Ovary (tissue), 9 donors: Measurements from ENCODE around the gene RC3H1. TPM values are rescaled to one million over a fixed set of nuclear protein-coding genes. Genes with fewer than 3 reads are reported as not detected.

Source experiments
- DNase-seq, 5 donors: peaks; one replicate each; pipeline ENCODE4 v3.0.0-alpha.2; 2019 to 2020
- H3K27ac ChIP-seq, 2 donors: fragments of 200-600 bp; one replicate each; pipeline versions ENCODE4 v1.5.1 to v1.8.0; 2019 to 2022
- H3K27me3 ChIP-seq: fragments of 200-600 bp; one replicate; pipeline ENCODE4 v1.8.0; 2022
- H3K36me3 ChIP-seq: fragments of 200-600 bp; sonication (generic); one replicate; pipeline ENCODE4 v1.5.1; 2019
- H3K4me1 ChIP-seq: one replicate; pipeline ENCODE4 v1.8.1; 2013; ENCODE audit warnings: mild to moderate bottlenecking, moderate library complexity; ENCODE audit not compliant: insufficient read depth
- H3K4me3 ChIP-seq: fragments of 200-600 bp; sonication (generic); one replicate; pipeline ENCODE4 v1.5.1; 2017
- H3K9me3 ChIP-seq, 2 donors: fragments of 200-600 bp in 1 of 2; sonication (generic) in 1 of 2; one replicate each; pipeline versions ENCODE4 v1.5.1 to v1.8.1; 2013 to 2019; ENCODE audit warnings: mild to moderate bottlenecking in 1 of 2, moderate library complexity in 1 of 2
- CTCF ChIP-seq, 3 donors: fragments of 450-650 bp in 2 of 3; fragments of 200-600 bp in 1 of 3; IDR thresholded peaks; one replicate each; pipeline versions ENCODE4 v1.5.1 to v1.8.0; 2016 to 2022; ENCODE audit warnings: antibody characterized with exemption in 3 of 3, mild to moderate bottlenecking in 1 of 3
- EP300 ChIP-seq: sonication (generic); formaldehyde crosslinking; IDR thresholded peaks from one replicate; pipeline ENCODE4 v1.6.1; 2017; ENCODE audit warnings: antibody characterized with exemption
- POLR2A ChIP-seq: fragments of 450-650 bp; IDR thresholded peaks from one replicate; pipeline ENCODE4 v1.6.1; 2017; ENCODE audit warnings: antibody characterized with exemption, mild to moderate bottlenecking, moderate library complexity
- WGBS, 3 donors: extraction: QIAGEN DNeasy Blood & Tissue Kit in 1 of 3; methylation state at CpG; one replicate each; pipeline versions ENCODE4 v1.1.5 to v1.1.7; 2013 to 2017; 5-methylcytosine and 5-hydroxymethylcytosine counted together
- intact Hi-C, 4 donors: fragments of 100-400 bp; cut with DNase I; formaldehyde crosslinking; loops; one replicate each; pipeline versions ENCODE4 v1.11.0 to v1.15.1; 2022 to 2023
- polyA plus RNA-seq, 2 donors: library from polyadenylated mRNA; stranded (reverse); fragments of 200-250 nt in 1 of 2; fragments of 350-450 nt in 1 of 2; fragmentation: Illumina TruSeq in 1 of 2; extraction: RNeasy Lipid Tissue Mini Kit (QIAGEN cat#74804) in 1 of 2; gene quantifications; one replicate each; pipeline ENCODE4 v1.2.3, GENCODE V29; 2013 to 2014
- total RNA-seq, 7 donors: library from RNA; depleted of rRNA in 2 of 7; stranded (reverse); fragments of >200 nt in 2 of 7; fragmentation: NEBNext Ultra II Directional in 3 of 7; extraction: Animal tissue kit (Norgen Biotek cat#: 25700) in 3 of 7; gene quantifications; one replicate each; pipeline versions ENCODE4 v1.1.0 to v1.2.4, GENCODE V29; 2016 to 2023
- donor health status: DM: no; HTN: no; CAD: no; lungs with moderate emphysema.
- donor health status: DM: no; HTN: no; CAD: no.
- donor health status: Bipolar disorder and iron deficiency.
- donor health status: DM: yes; HTN: yes; CAD: no.
- donor health status: DM: no; HTN: no; CAD: no.
- donor health status: DM: yes; HTN: yes; CAD: no.

The RC3H1 gene
- total and polyA plus RNA-seq, 9 donors = 4.6 to 33.8 (median 26.5) TPM

- H3K36me3 ChIP-seq = no peaks in the 10 kb centered on the region
- no peaks in the 10 kb centered on the region for H3K9me3 ChIP-seq
- no peak overlapping the region for H3K27ac ChIP-seq
- no peak overlapping the region for H3K4me3 ChIP-seq
- no peak for DNase-seq
- H3K27me3 ChIP-seq = no peaks in the 10 kb centered on the region
- no peaks in the 10 kb centered on the region for H3K4me1 ChIP-seq
- no peak for TF ChIP-seq EP300
- no peak for TF ChIP-seq CTCF (IDR thresholded peaks at IDR 0.05)
- TF ChIP-seq POLR2A = no peak
- intact Hi-C loops = no loop called here
- WGBS, 3 donors = 85 to 95% (median 94%) methylated on average over 3 of the region's 3 CpGs
These were observed 109.0 kb downstream of the RC3H1 start for GRCh38 chr1:173913111-173913510.

GRCh38 chr1:173903827-173904531 lies 118.2 kb downstream of the RC3H1 start:
- TF ChIP-seq POLR2A = no peak
- TF ChIP-seq CTCF (IDR thresholded peaks at IDR 0.05) = no peak
- no peak for TF ChIP-seq EP300

GRCh38 chr1:173900992-173901391 lies 121.2 kb downstream of the RC3H1 start:
- no peaks in the 10 kb centered on the region for H3K27me3 ChIP-seq
- peaks cover 5% of the 10 kb centered on the region for H3K4me1 ChIP-seq
- intact Hi-C loops = no loop called here
- H3K4me3 ChIP-seq = no peak overlapping the region
- H3K36me3 ChIP-seq = no peaks in the 10 kb centered on the region
- TF ChIP-seq EP300 (no peak), CTCF (IDR thresholded peaks at IDR 0.05) (no peak)
- H3K27ac ChIP-seq = no peak overlapping the region
- 70 to 75% (median 70%) methylated on average over 3 of the region's 3 CpGs for WGBS, 3 donors
- no peaks in the 10 kb centered on the region for H3K9me3 ChIP-seq
- no peak for DNase-seq

More at GRCh38 chr1:173903827-173904531, 118.2 kb downstream of the RC3H1 start:
- H3K36me3 ChIP-seq = no peaks in the 10 kb centered on the region
- H3K27me3 ChIP-seq = no peaks in the 10 kb centered on the region
- peaks cover 5% of the 10 kb centered on the region for H3K4me1 ChIP-seq
- 38 to 59% (median 50%) methylated on average over 6 of the region's 6 CpGs for WGBS, 3 donors
- H3K27ac ChIP-seq = no peak overlapping the region
- no peak for DNase-seq
- intact Hi-C loops = no loop called here
- no peaks in the 10 kb centered on the region for H3K9me3 ChIP-seq
- no peak overlapping the region for H3K4me3 ChIP-seq

GRCh38 chr1:173900427-173900826 lies 121.7 kb downstream of the RC3H1 start:
- no peaks in the 10 kb centered on the region for H3K36me3 ChIP-seq
- WGBS, 3 donors = 17 to 33% (median 31%) methylated on average over 2 of the region's 2 CpGs
- no peaks in the 10 kb centered on the region for H3K27me3 ChIP-seq
- no peaks in the 10 kb centered on the region for H3K9me3 ChIP-seq
- no peak for TF ChIP-seq POLR2A
- TF ChIP-seq EP300 = no peak
- no peak for TF ChIP-seq CTCF (IDR thresholded peaks at IDR 0.05)
- no peak overlapping the region for H3K27ac ChIP-seq
- H3K4me1 ChIP-seq = peaks cover 5% of the 10 kb centered on the region
- intact Hi-C loops = no loop called here
- DNase-seq = no peak
- H3K4me3 ChIP-seq = no peak overlapping the region
